Transverse colon (tissue), 4 donors: ENCODE data around the gene MSI2.

ENCODE experiments used
- POLR2AphosphoS5 ChIP-seq, 3 donors: sonication (generic); formaldehyde crosslinking; IDR thresholded peaks; one replicate each; pipeline ENCODE4 v1.6.1; 2016; ENCODE audit warnings: antibody characterized with exemption in 3 of 3
- TF ChIP-seq, protein P1 (sequence below), 5 experiments: fragments of 200-600 bp in 3 of 5; fragments of 450-650 bp in 2 of 5; sonication (generic) in 3 of 5; IDR thresholded peaks; 1 replicate in 2 of 5; 2 replicates in 3 of 5; pipeline ENCODE4 v1.5.1; 2016 to 2017; ENCODE audit warnings: antibody characterized with exemption in 5 of 5, inconsistent platforms in 3 of 5, mild to moderate bottlenecking in 2 of 5, moderate library complexity in 1 of 5

DNA sequence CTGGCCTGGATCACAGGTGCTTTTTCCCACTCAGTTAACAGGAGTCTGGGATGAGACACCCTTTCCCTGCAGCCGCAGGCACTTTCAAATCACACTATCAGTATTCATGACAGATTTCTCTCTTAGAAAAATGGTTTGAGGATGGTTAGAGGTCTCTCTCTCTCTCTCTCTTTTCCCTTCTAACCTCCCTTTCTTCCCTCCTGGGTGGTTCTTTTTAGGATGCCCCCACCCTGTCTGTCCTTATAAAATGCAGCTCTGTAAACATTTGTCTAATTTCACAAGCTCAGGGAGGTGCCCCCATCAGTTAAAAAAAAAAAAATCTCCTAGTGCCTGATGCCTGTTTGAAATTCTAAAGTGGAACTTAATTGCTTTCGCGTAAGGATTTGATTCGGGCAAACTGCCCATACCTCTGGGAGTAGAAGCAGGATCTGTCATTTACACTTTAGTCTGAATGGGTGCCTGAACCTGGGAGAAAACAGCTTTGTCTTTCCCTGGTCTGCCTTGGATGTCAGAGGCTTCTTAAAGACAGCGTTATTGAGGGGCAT is 329.9 kb downstream of the MSI2 start:
- TF ChIP-seq, protein P1, sequence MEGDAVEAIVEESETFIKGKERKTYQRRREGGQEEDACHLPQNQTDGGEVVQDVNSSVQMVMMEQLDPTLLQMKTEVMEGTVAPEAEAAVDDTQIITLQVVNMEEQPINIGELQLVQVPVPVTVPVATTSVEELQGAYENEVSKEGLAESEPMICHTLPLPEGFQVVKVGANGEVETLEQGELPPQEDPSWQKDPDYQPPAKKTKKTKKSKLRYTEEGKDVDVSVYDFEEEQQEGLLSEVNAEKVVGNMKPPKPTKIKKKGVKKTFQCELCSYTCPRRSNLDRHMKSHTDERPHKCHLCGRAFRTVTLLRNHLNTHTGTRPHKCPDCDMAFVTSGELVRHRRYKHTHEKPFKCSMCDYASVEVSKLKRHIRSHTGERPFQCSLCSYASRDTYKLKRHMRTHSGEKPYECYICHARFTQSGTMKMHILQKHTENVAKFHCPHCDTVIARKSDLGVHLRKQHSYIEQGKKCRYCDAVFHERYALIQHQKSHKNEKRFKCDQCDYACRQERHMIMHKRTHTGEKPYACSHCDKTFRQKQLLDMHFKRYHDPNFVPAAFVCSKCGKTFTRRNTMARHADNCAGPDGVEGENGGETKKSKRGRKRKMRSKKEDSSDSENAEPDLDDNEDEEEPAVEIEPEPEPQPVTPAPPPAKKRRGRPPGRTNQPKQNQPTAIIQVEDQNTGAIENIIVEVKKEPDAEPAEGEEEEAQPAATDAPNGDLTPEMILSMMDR (IDR thresholded peaks at IDR 0.05), result no peak
- TF ChIP-seq POLR2AphosphoS5 (IDR thresholded peaks at IDR 0.05), result no peak
